ENCODE measurements around the gene USP17L12. TPM values are rescaled to one million over a fixed set of nuclear protein-coding genes. Genes with fewer than 3 reads are reported as not detected.
"Not testable (repeated sequence)": the region's sequence is repeated elsewhere in the genome, so short reads cannot be mapped to it uniquely, and the experiment has no call there.

USP17L12 gene
- total RNA-seq, 2 experiments from 2014 or later, result not detected

GRCh38 chr4:9267319-9267718, 47.4 kb downstream of the USP17L12 start, which contains the start of gene USP17L22:
Gene USP17L22 (plus strand): TSS chr4:9267619. CDS start chr4:9267619, 0 bp downstream.
- H3K9me3 Mint-ChIP-seq (ENCODE audit: low read depth); DNase-seq; H3K4me3 Mint-ChIP-seq: not testable (repeated sequence)

More at GRCh38 chr4:9267319-9267718, 47.4 kb downstream of the USP17L12 start, which contains the start of gene USP17L22:
- H3K27ac Mint-ChIP-seq, ATAC-seq, H3K36me3 Mint-ChIP-seq, H3K4me1 Mint-ChIP-seq, CTCF ChIA-PET, H3K27me3 Mint-ChIP-seq: not testable (repeated sequence)

Other genes starting within 250 kb of the USP17L12 start
- not detected for gene FAM90A26, start 49.7 kb upstream of the USP17L12 start, total RNA-seq
- not detected for gene USP17L10, start 9.5 kb upstream of the USP17L12 start, total RNA-seq
- not detected for gene USP17L11, start 4.7 kb upstream of the USP17L12 start, total RNA-seq
- not detected for gene USP17L13, start 4.7 kb downstream of the USP17L12 start, total RNA-seq
- gene USP17L15, start 14.2 kb downstream of the USP17L12 start, total RNA-seq, result not detected
- gene USP17L17, start 23.7 kb downstream of the USP17L12 start, total RNA-seq, result not detected
- not detected for gene USP17L18, start 28.5 kb downstream of the USP17L12 start, total RNA-seq
- not detected for gene USP17L19, start 33.2 kb downstream of the USP17L12 start, total RNA-seq
- not detected for gene USP17L20, start 38.0 kb downstream of the USP17L12 start, total RNA-seq
- gene USP17L21, start 42.7 kb downstream of the USP17L12 start, total RNA-seq, result not detected
- not detected for gene USP17L22, start 47.5 kb downstream of the USP17L12 start, total RNA-seq
- not detected for gene USP17L24, start 105.0 kb downstream of the USP17L12 start, total RNA-seq
- not detected for gene USP17L25, start 109.8 kb downstream of the USP17L12 start, total RNA-seq
- not detected for gene USP17L26, start 114.5 kb downstream of the USP17L12 start, total RNA-seq
- not detected for gene USP17L5, start 119.3 kb downstream of the USP17L12 start, total RNA-seq
- not detected for gene USP17L27, start 124.0 kb downstream of the USP17L12 start, total RNA-seq
- not detected for gene USP17L28, start 128.7 kb downstream of the USP17L12 start, total RNA-seq
- gene USP17L29, start 133.5 kb downstream of the USP17L12 start, total RNA-seq, result not detected
- gene USP17L30, start 143.0 kb downstream of the USP17L12 start, total RNA-seq, result not detected
- not detected for gene DEFB131A, start 224.3 kb downstream of the USP17L12 start, total RNA-seq

All from activated CD8-positive, alpha-beta memory T cell treated with anti-CD3 and anti-CD28 coated beads, Interleukin-2, amount 10 ng/mL, durations not matched to agents 7 days and 5 days (primary cell).